Natural killer cell treated with Interleukin-12 subunit alpha and Interleukin-12 subunit beta and Interleukin-15 and Interleukin-18, amount 100 ng/mL, for 72 hours (primary cell): ENCODE measurements around the gene MYO18A. TPM values are rescaled to one million over a fixed set of nuclear protein-coding genes. Genes with fewer than 3 reads are reported as not detected.

Source experiments
- ATAC-seq, 2 donors: fragments of 150-1000 bp; cut with Tn5 transposase in 1 of 2; sonication (Bioruptor Pico), chemical (Tn5 transposase) in 1 of 2; 2 replicates each; pipeline ENCODE4 v1.10.0; 2021
- DNase-seq: peaks from one replicate; pipeline ENCODE4 v3.0.0; 2022; ENCODE audit warnings: low spot score
- H3K27ac Mint-ChIP-seq, 2 donors: 1 replicate in 1 of 2; 2 replicates in 1 of 2; pipeline ENCODE4 v1.8.0; 2022; ENCODE audit warnings: mixed read lengths in 2 of 2, mild to moderate bottlenecking in 1 of 2, moderate library complexity in 1 of 2
- H3K27me3 Mint-ChIP-seq, 2 donors: 1 replicate in 1 of 2; 2 replicates in 1 of 2; pipeline ENCODE4 v1.8.0; 2022; ENCODE audit warnings: mixed read lengths in 2 of 2
- H3K36me3 Mint-ChIP-seq: one replicate; pipeline ENCODE4 v1.8.0; 2022; ENCODE audit warnings: mixed read lengths
- H3K4me1 Mint-ChIP-seq, 2 donors: 1 replicate in 1 of 2; 2 replicates in 1 of 2; pipeline ENCODE4 v1.8.0; 2022; ENCODE audit warnings: low read depth in 2 of 2, mixed read lengths in 2 of 2, mild to moderate bottlenecking in 1 of 2
- H3K4me3 Mint-ChIP-seq: one replicate; pipeline ENCODE4 v1.8.0; 2022; ENCODE audit warnings: mixed read lengths
- H3K9me3 Mint-ChIP-seq: 2 replicates; pipeline ENCODE4 v1.8.0; 2022; ENCODE audit warnings: mixed read lengths
- total RNA-seq, 2 donors: library from RNA; stranded (reverse); gene quantifications; one replicate each; pipeline ENCODE4 v1.2.3, GENCODE V29; 2022

MYO18A gene
- total RNA-seq, 2 donors from 2014 or later = 56.7 to 60.9 TPM

DNA sequence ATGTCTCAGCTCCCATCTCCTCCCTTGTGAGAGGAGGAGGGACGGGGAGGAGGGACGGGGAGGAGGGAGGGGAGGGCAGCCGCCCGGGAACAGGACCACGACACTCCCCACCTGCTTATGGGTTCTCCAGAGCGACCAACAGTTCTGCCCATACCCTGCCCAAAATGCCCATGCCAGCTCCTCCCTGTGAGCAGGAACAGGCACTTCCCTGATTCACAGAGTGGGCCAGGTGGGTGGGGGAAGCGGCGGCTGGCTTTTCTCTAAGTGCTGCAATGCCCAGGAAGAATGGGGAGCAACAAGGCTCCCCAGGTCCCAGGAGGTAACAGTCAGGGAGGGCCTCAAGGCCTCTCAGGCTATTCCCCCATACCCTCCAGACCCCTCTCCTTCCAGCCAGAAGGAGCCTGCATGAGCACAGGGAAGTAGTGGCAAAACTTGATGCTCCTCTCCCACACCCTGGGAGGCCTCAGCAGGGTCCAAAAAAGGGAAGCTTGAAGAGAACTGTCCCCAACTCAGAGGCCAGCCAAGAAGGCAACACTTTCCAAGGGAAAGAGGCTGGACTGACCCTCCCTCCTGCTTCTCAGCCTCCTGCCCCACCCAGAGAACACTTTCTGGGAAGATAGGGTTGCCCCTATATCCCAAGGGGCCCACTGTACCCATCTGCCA, 53.8 kb downstream of the MYO18A start:
- H3K9me3 Mint-ChIP-seq = no peaks in the 10 kb centered on the region
- no peak for DNase-seq
- peaks cover 4 to 10% of the 10 kb centered on the region in 2 donors for H3K4me1 Mint-ChIP-seq
- H3K27me3 Mint-ChIP-seq = no peaks in the 10 kb centered on the region
- no peaks in the 10 kb centered on the region for H3K36me3 Mint-ChIP-seq
- H3K27ac Mint-ChIP-seq = no peak overlapping the region
- H3K4me3 Mint-ChIP-seq = no peak overlapping the region
- ATAC-seq = no peak

DNA sequence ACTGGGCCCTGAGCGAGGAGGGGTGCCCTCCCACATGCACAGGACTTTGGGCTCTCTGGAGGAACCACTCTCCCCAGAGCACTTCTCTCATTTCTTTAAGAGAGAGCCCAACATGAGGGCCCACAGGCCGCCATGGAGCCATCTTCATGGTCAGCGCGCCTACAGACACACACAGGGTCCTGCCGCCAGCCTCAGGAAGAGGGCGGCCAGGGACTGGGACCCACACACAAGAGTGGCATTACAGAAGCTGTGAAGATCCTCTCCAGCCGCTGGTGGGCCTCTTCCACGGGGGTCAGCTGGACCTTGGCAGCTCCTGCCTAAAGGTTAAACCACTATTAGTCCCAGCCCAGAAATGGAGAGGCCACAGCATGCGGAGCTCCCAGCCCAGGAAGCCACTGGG, 54.5 kb downstream of the MYO18A start:
- H3K27ac Mint-ChIP-seq = peak overlapping the region; percentile 19 to 70
- H3K9me3 Mint-ChIP-seq = no peaks in the 10 kb centered on the region
- DNase-seq (no peak), ATAC-seq (no peak)
- H3K4me3 Mint-ChIP-seq = no peak overlapping the region
- no peaks in the 10 kb centered on the region for H3K27me3 Mint-ChIP-seq
- H3K36me3 Mint-ChIP-seq = no peaks in the 10 kb centered on the region
- peaks cover 0 to 7% of the 10 kb centered on the region in 2 donors for H3K4me1 Mint-ChIP-seq

DNA sequence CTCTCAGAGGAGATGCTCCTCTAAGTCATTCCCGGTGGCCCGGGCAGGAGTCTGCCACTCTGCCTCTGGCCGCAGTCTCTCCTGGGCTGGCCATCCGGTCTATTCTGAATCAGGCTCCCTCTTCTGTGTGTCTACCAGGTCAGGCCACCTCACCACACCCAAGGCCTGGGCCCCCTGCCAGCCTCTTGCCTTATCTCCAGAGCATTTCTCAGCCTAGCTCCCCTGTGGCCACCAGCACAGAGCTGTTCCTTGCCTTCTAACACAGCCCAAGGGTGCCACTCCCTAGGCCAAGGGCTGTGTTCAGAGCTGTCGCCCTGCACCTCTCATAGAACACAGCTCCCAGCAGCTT, 55.3 kb downstream of the MYO18A start:
- Mint-ChIP-seq H3K9me3 (no peaks in the 10 kb centered on the region), H3K36me3 (no peaks in the 10 kb centered on the region), H3K4me3 (no peak overlapping the region), H3K27me3 (no peaks in the 10 kb centered on the region), H3K27ac (peak overlapping the region; percentile 19 to 70), H3K4me1 (peaks cover 0 to 7% of the 10 kb centered on the region in 2 donors)
- no peak for ATAC-seq
- DNase-seq = no peak

DNA sequence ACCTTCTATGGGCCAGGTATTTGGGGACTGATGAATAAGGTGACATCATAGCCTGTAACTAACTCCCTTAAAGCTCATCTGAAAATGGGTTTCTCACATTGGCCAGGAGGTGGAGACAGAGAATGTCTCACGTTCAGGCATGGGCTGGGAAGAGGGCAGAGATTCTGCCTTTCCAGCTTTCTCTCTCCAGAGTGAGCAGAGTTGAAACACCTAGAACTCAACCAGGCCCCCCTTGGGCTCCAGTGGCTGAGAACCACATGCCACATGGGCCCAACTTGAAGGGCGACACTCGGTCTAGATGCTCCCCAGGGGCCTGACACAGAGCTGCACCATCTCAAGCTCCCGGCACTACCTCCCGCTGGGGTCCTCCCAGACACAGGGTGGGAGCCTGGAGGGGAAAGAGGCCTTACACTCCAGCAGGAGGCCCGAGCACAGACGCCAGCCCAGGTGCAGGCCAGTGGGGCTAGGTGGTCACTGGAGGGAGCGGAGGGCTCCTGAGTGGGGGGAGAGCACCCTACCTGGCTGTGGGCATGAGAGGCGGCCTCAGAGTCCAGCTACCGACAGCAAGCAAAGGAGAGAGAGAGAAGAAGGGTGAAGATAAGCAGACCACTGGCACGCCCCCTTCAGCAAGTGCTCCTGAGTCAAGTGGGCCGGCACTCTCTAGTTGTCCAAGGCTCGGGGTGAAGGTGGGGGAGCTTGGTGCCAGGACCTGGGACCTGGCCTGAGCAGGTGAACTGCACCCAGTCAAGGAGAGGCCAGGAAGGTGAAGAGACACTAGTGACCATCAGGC, 55.9 kb downstream of the MYO18A start:
- ATAC-seq = peak; percentile 64 to 67
- H3K4me3 Mint-ChIP-seq = no peak overlapping the region

DNA sequence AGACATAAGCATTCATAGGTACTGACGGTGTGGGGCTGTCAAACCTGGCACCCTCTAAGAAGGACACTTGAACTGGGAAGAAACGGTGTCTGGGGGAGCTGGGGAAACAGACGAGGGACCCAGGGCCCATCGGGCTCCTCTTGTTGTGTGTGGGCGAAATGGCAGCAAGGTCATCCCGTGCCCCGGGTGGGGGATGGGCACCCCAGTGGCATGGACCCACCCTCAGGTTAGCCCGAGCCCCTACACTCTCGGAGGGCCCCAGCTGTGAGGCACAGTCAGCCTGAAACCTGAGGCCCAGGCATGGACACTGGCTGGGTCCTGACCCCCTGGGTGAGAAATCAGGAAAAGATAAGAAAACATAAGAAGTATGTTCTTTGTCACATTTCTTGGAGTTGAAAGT, 57.1 kb downstream of the MYO18A start:
- DNase-seq (no peak), ATAC-seq (no peak)
- Mint-ChIP-seq H3K9me3 (no peaks in the 10 kb centered on the region), H3K36me3 (no peaks in the 10 kb centered on the region), H3K4me1 (peaks cover 0 to 4% of the 10 kb centered on the region in 2 donors), H3K27me3 (no peaks in the 10 kb centered on the region), H3K27ac (no peak overlapping the region), H3K4me3 (no peak overlapping the region)

More for the DNA sequence above, 55.9 kb downstream of the MYO18A start:
- DNase-seq = no peak
- H3K27ac Mint-ChIP-seq = peak overlapping the region in 1 of 2 donors; percentile 70
- no peaks in the 10 kb centered on the region for H3K36me3 Mint-ChIP-seq
- peaks cover 0 to 7% of the 10 kb centered on the region in 2 donors for H3K4me1 Mint-ChIP-seq
- no peaks in the 10 kb centered on the region for H3K27me3 Mint-ChIP-seq
- H3K9me3 Mint-ChIP-seq = no peaks in the 10 kb centered on the region

DNA sequence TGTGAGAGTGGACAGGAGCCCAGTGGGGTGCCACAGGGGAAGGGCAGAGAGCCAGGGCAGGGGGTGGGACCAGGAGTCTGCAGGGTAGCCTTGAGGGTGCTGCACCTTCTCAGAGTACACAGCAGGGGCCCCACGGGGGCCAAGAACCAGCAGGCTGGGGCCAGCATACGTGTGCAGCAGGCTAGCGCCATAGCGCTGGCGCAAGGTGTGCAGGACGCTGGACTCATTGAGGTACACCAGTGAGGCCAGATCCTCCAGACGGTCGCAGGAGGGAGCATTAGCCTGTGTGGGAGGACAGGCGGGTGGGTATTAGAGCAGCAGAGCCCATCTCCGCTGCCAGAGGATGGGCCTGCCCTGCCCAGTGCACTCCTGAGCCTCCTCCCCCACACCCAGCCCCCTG, 58.8 kb downstream of the MYO18A start:
- Mint-ChIP-seq H3K27me3 (no peaks in the 10 kb centered on the region), H3K9me3 (no peaks in the 10 kb centered on the region), H3K4me1 (peaks cover 4 to 10% of the 10 kb centered on the region in 2 donors), H3K36me3 (no peaks in the 10 kb centered on the region), H3K4me3 (no peak overlapping the region), H3K27ac (no peak overlapping the region)
- DNase-seq = no peak
- no peak for ATAC-seq

DNA sequence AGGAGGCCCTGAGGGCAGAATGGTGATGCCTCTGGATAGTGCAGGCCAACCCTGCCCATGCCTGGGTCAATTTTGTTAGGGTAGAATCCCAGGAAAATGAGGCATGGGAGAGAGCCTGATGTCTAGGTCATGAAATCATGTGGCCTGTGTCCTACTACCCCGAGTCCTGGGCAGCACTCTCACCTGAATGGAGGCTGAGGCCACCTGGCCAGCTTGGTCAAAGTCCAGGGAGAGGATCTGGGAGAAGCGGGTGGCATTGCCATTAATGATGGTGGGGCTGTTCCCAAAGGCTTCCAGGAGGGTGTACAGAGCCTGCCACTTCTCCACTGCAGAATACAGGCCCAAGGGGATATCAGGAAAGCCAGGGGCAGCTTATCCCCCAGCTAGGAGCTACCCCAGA, 59.8 kb downstream of the MYO18A start:
- Mint-ChIP-seq H3K27ac (no peak overlapping the region), H3K36me3 (no peaks in the 10 kb centered on the region), H3K9me3 (no peaks in the 10 kb centered on the region), H3K27me3 (no peaks in the 10 kb centered on the region), H3K4me1 (peaks cover 8 to 14% of the 10 kb centered on the region in 2 donors), H3K4me3 (no peak overlapping the region)
- DNase-seq (no peak), ATAC-seq (no peak)

DNA sequence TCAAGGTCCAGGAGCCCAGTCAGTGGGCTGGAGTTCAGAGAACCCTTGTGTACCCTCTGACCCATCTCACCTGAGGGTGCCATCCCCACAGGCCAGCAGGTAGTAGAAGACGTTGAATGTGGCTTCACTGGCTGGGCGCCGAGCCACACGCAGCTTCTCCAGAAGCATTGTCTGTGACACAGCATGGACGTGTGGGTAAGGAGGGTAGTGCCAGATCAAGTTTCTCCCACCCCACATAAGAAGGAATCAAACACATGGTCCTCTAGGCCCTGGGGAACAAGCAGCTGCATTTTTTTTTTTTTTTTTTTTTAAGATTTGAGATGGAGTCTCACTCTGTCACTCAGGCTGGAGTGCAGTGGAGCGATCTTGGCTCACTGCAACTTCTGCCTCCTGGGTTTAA, 60.9 kb downstream of the MYO18A start:
- Mint-ChIP-seq H3K9me3 (no peaks in the 10 kb centered on the region), H3K4me1 (peaks cover 8 to 15% of the 10 kb centered on the region in 2 donors), H3K36me3 (no peaks in the 10 kb centered on the region), H3K27ac (no peak overlapping the region), H3K27me3 (no peaks in the 10 kb centered on the region), H3K4me3 (no peak overlapping the region)
- no peak for ATAC-seq
- no peak for DNase-seq

DNA sequence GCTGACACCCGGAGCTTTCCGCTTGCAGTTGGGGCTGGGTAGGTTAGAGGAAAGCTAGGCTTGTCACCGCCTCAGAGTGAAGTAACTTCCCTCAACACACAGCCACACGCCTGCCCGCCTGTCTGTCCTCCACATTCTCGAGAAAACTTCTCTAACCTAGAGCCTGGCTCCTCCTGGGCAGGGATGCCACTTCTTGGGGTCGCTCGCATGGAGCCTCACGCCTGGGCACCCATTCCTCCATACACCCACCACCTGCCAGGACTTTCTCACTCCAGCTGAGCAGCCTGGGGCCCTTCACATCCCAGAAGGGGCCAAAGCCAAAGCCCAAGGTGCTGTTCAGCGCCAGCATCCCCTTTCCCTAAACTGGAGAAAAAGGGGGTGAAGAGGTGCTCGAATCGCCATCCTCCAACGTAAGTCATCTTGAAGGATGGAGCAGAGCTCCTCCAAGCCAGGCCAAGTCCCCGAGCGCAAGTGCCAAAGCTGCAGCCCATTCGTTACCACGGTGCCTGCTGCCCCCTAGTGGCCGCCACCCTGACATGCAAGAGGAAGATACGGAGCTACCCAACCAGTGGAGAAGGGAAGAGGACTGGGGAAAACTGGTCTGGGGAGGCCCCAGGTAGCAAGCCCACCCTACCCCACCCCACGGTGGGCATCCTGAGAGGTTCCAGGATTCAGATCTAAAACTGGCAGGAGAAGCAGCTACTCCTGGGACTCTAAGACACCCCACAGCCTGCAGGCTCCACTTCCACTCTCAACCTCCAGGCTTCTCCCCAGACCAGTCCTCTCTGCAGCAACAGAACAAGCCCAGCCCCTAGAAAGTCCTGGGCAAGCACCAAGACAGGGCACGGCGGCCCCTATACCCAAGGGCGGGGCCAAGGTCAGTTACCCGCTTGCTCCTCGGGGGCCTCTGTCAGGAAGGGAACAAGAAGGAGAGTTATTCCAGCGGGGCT, 63.1 kb downstream of the MYO18A start:
- peak; percentile 63 to 66 for ATAC-seq
- H3K9me3 Mint-ChIP-seq = no peaks in the 10 kb centered on the region
- peak; percentile 80 for DNase-seq
- no peak overlapping the region for H3K27ac Mint-ChIP-seq
- no peaks in the 10 kb centered on the region for H3K27me3 Mint-ChIP-seq
- H3K4me1 Mint-ChIP-seq = peaks cover 8 to 16% of the 10 kb centered on the region in 2 donors
- H3K36me3 Mint-ChIP-seq = no peaks in the 10 kb centered on the region
- no peak overlapping the region for H3K4me3 Mint-ChIP-seq

DNA sequence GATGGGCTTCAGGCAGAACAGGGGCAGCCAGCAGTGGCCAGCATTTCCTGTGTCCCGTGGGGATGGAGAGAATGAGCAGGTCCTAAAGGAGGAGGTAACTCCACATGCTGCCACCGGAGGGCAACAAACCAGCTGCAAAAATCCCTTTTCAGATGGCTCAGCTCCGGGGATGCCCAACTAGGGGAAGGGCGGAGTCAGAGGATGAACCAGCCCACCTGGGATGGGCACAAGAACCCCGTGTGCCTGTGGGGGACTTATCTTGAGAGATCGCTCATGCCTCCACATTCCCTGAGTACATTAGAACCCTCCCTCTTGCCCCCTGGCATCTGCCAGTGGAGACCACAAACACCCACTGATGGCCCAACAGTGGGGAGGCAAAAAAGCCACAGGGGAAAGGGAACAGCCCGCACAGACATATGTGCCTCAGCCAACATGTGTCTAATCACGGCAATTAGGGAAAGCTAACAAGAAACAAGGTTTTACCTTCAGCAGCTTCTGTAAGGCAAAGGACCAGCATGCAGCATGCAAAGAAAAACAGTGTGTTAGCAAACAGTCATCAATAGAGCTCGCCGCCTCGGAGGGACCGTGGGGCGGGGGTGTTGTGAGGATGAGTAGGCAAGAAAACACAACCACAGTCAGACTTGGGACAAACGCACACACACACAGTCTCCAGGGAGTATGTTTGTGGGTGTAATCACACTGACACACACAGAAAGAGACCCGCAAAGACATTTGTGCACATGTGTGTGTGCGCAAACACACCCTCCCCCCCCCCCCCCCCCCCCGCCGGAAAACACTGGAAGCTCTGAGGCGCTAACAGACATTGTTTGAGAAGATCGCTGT, 64.0 kb downstream of the MYO18A start:
- Mint-ChIP-seq H3K4me1 (peaks cover 8 to 14% of the 10 kb centered on the region in 2 donors), H3K27me3 (no peaks in the 10 kb centered on the region), H3K36me3 (no peaks in the 10 kb centered on the region), H3K27ac (no peak overlapping the region), H3K4me3 (no peak overlapping the region), H3K9me3 (no peaks in the 10 kb centered on the region)
- DNase-seq (peak; percentile 68), ATAC-seq (peak; percentile 43 to 49)

DNA sequence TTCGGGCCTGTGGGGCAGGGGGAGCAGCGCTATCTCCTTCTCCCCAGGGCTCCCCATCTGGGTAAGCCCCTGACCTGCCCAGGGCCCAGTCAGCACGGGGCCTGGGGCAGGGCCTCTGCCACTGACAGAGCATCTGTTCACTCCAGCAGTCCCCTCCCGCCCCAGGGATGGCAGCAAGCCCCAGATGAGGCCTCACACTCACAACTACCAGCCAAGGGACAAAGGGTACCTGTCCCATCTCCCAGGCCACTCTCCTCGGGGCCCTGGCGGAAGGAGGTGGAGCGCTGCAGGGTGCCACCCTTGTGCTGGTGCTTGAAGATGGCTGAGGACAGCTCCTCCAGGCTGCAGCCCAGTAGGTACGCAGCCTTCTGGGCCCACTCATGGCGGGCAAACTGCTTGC, 64.8 kb downstream of the MYO18A start:
- no peak overlapping the region for H3K4me3 Mint-ChIP-seq
- no peak for DNase-seq
- H3K4me1 Mint-ChIP-seq = peaks cover 8 to 14% of the 10 kb centered on the region in 2 donors
- no peaks in the 10 kb centered on the region for H3K36me3 Mint-ChIP-seq
- H3K9me3 Mint-ChIP-seq = no peaks in the 10 kb centered on the region
- H3K27ac Mint-ChIP-seq = no peak overlapping the region
- ATAC-seq = no peak
- H3K27me3 Mint-ChIP-seq = no peaks in the 10 kb centered on the region

DNA sequence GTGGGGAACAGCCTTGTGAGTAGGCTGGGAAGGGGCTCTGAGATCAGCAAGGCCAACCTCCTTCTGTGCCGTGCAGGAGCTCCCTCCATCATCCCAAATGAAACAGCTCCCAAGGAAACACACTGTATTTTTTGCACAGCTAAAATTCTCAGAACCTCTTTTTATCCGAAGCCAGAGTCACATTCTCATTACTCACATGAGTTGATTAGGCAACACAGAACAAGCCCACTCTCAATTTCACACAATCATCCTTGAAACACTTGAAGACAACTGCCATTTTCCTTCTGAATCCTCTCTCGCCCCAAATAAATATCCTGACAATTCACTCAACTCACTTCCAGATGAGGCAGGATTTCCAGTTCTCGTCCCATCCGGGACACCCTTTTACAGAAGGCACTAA, 66.1 kb downstream of the MYO18A start:
- DNase-seq = no peak
- no peaks in the 10 kb centered on the region for H3K9me3 Mint-ChIP-seq
- no peak overlapping the region for H3K4me3 Mint-ChIP-seq
- H3K27me3 Mint-ChIP-seq = no peaks in the 10 kb centered on the region
- ATAC-seq = no peak
- peaks cover 8 to 14% of the 10 kb centered on the region in 2 donors for H3K4me1 Mint-ChIP-seq
- H3K36me3 Mint-ChIP-seq = no peaks in the 10 kb centered on the region
- H3K27ac Mint-ChIP-seq = no peak overlapping the region

DNA sequence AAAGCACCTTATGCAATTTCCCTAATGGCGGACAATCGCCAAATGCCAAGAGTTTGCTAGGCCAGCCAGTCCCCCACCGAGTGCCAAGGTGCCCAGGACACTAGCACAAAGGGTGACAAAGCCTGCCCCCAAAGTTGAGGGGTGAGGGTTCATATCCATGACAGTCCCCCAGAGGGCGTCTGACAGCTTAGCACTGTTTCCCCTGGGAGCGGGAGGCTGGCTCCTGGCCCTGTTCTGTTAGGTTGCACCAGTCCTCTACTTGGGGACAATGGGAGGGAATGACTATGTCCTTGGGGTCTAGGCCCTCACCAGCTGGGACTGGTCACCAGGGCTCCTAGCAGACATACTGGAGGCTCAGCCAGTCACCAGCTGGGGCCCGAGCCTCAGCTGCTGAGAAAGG, 66.9 kb downstream of the MYO18A start:
- Mint-ChIP-seq H3K9me3 (no peaks in the 10 kb centered on the region), H3K27me3 (no peaks in the 10 kb centered on the region), H3K4me1 (peaks cover 8 to 14% of the 10 kb centered on the region in 2 donors), H3K36me3 (no peaks in the 10 kb centered on the region), H3K27ac (no peak overlapping the region), H3K4me3 (no peak overlapping the region)
- ATAC-seq = no peak
- DNase-seq = no peak
